HCT116 (cell line): ENCODE data around the gene TMEM156. TPM values are rescaled to one million over a fixed set of nuclear protein-coding genes. Genes with fewer than 3 reads are reported as not detected.

Source experiments
- ATAC-seq: fragments of 200-7000 bp; cut with Tn5 transposase; 2 replicates; pipeline ENCODE4 v1.9.1; 2020; ENCODE audit warnings: mild to moderate bottlenecking, moderate library complexity
- BruUV-seq: library from RNA; stranded (reverse); fragments of 400-500 nt; replicated peaks from 2 replicates; lab custom pipeline; 2021; lab: Mats Ljungman, UMichigan
- CTCF ChIA-PET: fragments of 300-600 bp; sonication (Branson Sonifier 250); formaldehyde crosslinking; loops from one replicate; lab custom pipeline; 2021; ENCODE audit warnings: antibody characterized with exemption; lab: Charles Lee
- POLR2A ChIA-PET: fragments of 300-600, 350-600 bp; sonication (Branson Sonifier 250); formaldehyde crosslinking; loops from one replicate; lab custom pipeline; 2021; ENCODE audit warnings: antibody characterized with exemption; lab: Charles Lee
- RAD21 ChIA-PET, 2 experiments: fragments of 300-600 bp; sonication (Branson Sonifier 250); formaldehyde crosslinking; loops; one replicate each; lab custom pipeline; 2023; ENCODE audit warnings: low total read pairs in 2 of 2; ENCODE audit not compliant: uncharacterized antibody in 2 of 2, unreplicated experiment in 2 of 2, low non-redundant PET in 1 of 2; lab: Charles Lee
- DNase-seq: peaks from one replicate; pipeline ENCODE4 v3.0.0-alpha.2; 2010; ENCODE audit warnings: low read depth, low spot score
- H2AFZ ChIP-seq: fragments of 200-600 bp; shearing (Covaris generic), sonication (generic); 2 replicates; pipeline ENCODE4 v1.6.1; 2017; ENCODE audit warnings: low read depth, mixed run types, mixed read lengths, antibody characterized with exemption, low read length; ENCODE audit not compliant: poor library complexity, severe bottlenecking
- H3K27ac ChIP-seq: 2 replicates; pipeline ENCODE4 v1.5.1; 2012; ENCODE audit warnings: low read depth, low read length
- H3K27me3 ChIP-seq: fragments of 200-600 bp; sonication (generic); 2 replicates; pipeline ENCODE4 v1.6.1; 2016; ENCODE audit warnings: mixed run types, low read length, mixed read lengths; ENCODE audit not compliant: insufficient read depth
- H3K36me3 ChIP-seq, 2 experiments: fragments of 200-500 bp in 1 of 2; fragments of 200-600 bp in 1 of 2; sonication (Bioruptor generic) in 1 of 2; sonication (generic) in 1 of 2; 2 replicates each; pipeline versions ENCODE4 v1.5.1 to v1.6.1; 2014 to 2016; ENCODE audit warnings: low read length in 2 of 2, inconsistent platforms in 1 of 2, mixed read lengths in 1 of 2, mixed run types in 1 of 2; ENCODE audit not compliant: insufficient read depth in 2 of 2, control insufficient read depth in 1 of 2
- H3K4me1 ChIP-seq, 2 experiments: fragments of 200-600 bp in 1 of 2; sonication (generic) in 1 of 2; 2 replicates each; pipeline versions ENCODE4 v1.5.1 to v1.6.1; 2012 to 2017; ENCODE audit warnings: low read length in 2 of 2, inconsistent platforms in 1 of 2, mild to moderate bottlenecking in 1 of 2, mixed read lengths in 1 of 2, mixed run types in 1 of 2, moderate library complexity in 1 of 2; ENCODE audit not compliant: insufficient read depth in 2 of 2, control insufficient read depth in 1 of 2
- H3K4me2 ChIP-seq: fragments of 200-600 bp; sonication (generic); 2 replicates; pipeline ENCODE4 v1.6.1; 2017; ENCODE audit warnings: mixed run types, low read length, mixed read lengths
- H3K4me3 ChIP-seq, 2 experiments: fragments of 200-600 bp in 1 of 2; sonication (generic) in 1 of 2; replicated peaks in 1 of 2; 2 replicates each; pipeline ENCODE4 v1.5.1; 2011 to 2016; ENCODE audit warnings: low read length in 2 of 2, control low read depth in 1 of 2, low read depth in 1 of 2, mild to moderate bottlenecking in 1 of 2, mixed read lengths in 1 of 2, mixed run types in 1 of 2
- H3K79me2 ChIP-seq: fragments of 200-600 bp; sonication (generic); 2 replicates; pipeline ENCODE4 v1.6.1; 2017; ENCODE audit warnings: mild to moderate bottlenecking, mixed run types, low read length, moderate library complexity, mixed read lengths; ENCODE audit not compliant: insufficient read depth
- H3K9ac ChIP-seq: fragments of 200-600 bp; sonication (generic); 2 replicates; pipeline ENCODE4 v1.6.1; 2016; ENCODE audit warnings: low read length, mixed read lengths
- H3K9me2 ChIP-seq: fragments of 200-600 bp; sonication (generic), shearing (Covaris generic); 2 replicates; pipeline ENCODE4 v1.6.1; 2017; ENCODE audit warnings: mixed run types, mild to moderate bottlenecking, moderate library complexity; ENCODE audit not compliant: insufficient read depth
- H3K9me3 ChIP-seq, 2 experiments: fragments of 200-500 bp in 1 of 2; fragments of 200-600 bp in 1 of 2; sonication (Bioruptor generic) in 1 of 2; sonication (generic) in 1 of 2; 2 replicates each; pipeline ENCODE4 v1.6.1; 2014 to 2017; ENCODE audit warnings: low read length in 2 of 2, mixed read lengths in 2 of 2, inconsistent platforms in 1 of 2, low read depth in 1 of 2, mild to moderate bottlenecking in 1 of 2, mixed run types in 1 of 2, moderate library complexity in 1 of 2; ENCODE audit not compliant: control insufficient read depth in 1 of 2, insufficient read depth in 1 of 2
- H4K20me1 ChIP-seq: fragments of 200-600 bp; sonication (generic), shearing (Covaris generic); 2 replicates; pipeline ENCODE4 v1.6.1; 2017; ENCODE audit warnings: mixed run types, mild to moderate bottlenecking, moderate library complexity; ENCODE audit not compliant: insufficient read depth
- CEBPB ChIP-seq: IDR thresholded peaks from 2 replicates; pipeline ENCODE4 v1.6.1; 2012; ENCODE audit warnings: low read depth
- EGR1 ChIP-seq: IDR thresholded peaks from 2 replicates; pipeline ENCODE4 v1.6.1; 2012; ENCODE audit warnings: low read depth
- ELF1 ChIP-seq: IDR thresholded peaks from 2 replicates; pipeline ENCODE4 v1.6.1; 2012; ENCODE audit warnings: low read depth, borderline replicate concordance
- EZH2phosphoT487 ChIP-seq: fragments of 200-600 bp; IDR thresholded peaks from 2 replicates; pipeline ENCODE4 v1.6.1; 2018; ENCODE audit warnings: antibody characterized with exemption, borderline replicate concordance
- POLR2A ChIP-seq: IDR thresholded peaks from 2 replicates; pipeline ENCODE4 v1.7.0; 2011; ENCODE audit warnings: borderline replicate concordance; ENCODE audit not compliant: insufficient read depth, insufficient read length; ENCODE audit errors: extremely low read depth
- POLR2AphosphoS5 ChIP-seq: IDR thresholded peaks from 2 replicates; pipeline ENCODE4 v1.6.1; 2011; ENCODE audit warnings: mild to moderate bottlenecking, low read depth, low read length, moderate library complexity
- RAD21 ChIP-seq: IDR thresholded peaks from 2 replicates; pipeline ENCODE4 v1.6.1; 2012; ENCODE audit warnings: low read depth, mild to moderate bottlenecking
- TCF7L2 ChIP-seq: IDR thresholded peaks from 2 replicates; pipeline ENCODE4 v1.7.0; 2011; ENCODE audit warnings: borderline replicate concordance, inconsistent platforms; ENCODE audit not compliant: insufficient read depth, insufficient read length; ENCODE audit errors: extremely low read depth
- ZFX ChIP-seq: fragments of 450-650 bp; IDR thresholded peaks from 2 replicates; pipeline ENCODE4 v1.6.1; 2017
- ZNF274 ChIP-seq: fragments of 200-500 bp; sonication (Bioruptor generic); IDR thresholded peaks from 2 replicates; pipeline ENCODE4 v1.6.1; 2014; ENCODE audit warnings: mild to moderate bottlenecking, low read depth, low read length, inconsistent platforms
- intact Hi-C: fragments of 100-400 bp; cut with micrococcal nuclease; formaldehyde crosslinking; loops from 2 replicates; pipeline ENCODE4 v1.10.0; 2022
- total RNA-seq: library from RNA; stranded (reverse); gene quantifications from one replicate; pipeline ENCODE4 v1.2.1, GENCODE V29; 2021; ENCODE audit not compliant: unreplicated experiment
- TF ChIP-seq, protein P1 (sequence below): IDR thresholded peaks from 2 replicates; pipeline ENCODE4 v1.6.1; 2011; ENCODE audit warnings: mild to moderate bottlenecking, low read length, moderate library complexity; ENCODE audit not compliant: insufficient replicate concordance; ENCODE audit errors: extremely low read depth
- TF ChIP-seq, protein P2 (sequence below): IDR thresholded peaks from 2 replicates; pipeline ENCODE4 v1.6.1; 2012

Gene TMEM156
- total RNA-seq, 1 experiment from 2014 or later, result 0.22 TPM

DNA sequence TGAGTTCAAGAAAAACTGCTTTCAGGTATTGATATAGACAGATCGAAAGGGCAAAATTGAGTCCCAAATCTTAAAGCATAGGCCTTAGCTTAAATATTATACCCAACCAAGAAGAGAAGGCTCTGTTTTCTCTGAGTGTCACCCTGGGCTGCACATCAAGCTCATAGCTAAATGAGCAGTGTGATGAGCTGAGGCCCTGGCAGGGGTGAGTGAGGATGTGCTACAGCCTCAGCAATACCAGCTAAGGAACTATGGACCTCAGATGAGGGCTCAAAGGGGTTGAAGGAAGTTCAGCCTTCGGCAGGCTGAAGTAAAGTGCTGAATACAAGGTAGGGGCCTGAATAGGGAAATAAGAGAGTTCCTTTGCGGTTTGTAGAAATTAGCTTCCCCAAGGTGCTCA lies 85.3 kb downstream of the TMEM156 start:
- H3K9me2 ChIP-seq, result no peaks in the 10 kb centered on the region
- H3K9me3 ChIP-seq, result no peaks in the 10 kb centered on the region
- no peak overlapping the region for H3K27ac ChIP-seq
- H3K9ac ChIP-seq, result no peak overlapping the region
- no peak for DNase-seq
- intact Hi-C loops, result no loop called here
- H3K36me3 ChIP-seq, result no peaks in the 10 kb centered on the region
- H3K4me1 ChIP-seq, result 0 out of 4 replicates have a peak, but pooled peaks cover 0 to 9% of the 10 kb centered on the region in 2 experiments
- ChIA-PET POLR2A (no interaction called here), CTCF (no interaction called here), RAD21 (no interaction called here)
- BruUV-seq, result no TSS peak
- TF ChIP-seq ZNF274 (no peak), EGR1 (no peak), CEBPB (no peak), POLR2AphosphoS5 (no peak)
- TF ChIP-seq, protein P1, sequence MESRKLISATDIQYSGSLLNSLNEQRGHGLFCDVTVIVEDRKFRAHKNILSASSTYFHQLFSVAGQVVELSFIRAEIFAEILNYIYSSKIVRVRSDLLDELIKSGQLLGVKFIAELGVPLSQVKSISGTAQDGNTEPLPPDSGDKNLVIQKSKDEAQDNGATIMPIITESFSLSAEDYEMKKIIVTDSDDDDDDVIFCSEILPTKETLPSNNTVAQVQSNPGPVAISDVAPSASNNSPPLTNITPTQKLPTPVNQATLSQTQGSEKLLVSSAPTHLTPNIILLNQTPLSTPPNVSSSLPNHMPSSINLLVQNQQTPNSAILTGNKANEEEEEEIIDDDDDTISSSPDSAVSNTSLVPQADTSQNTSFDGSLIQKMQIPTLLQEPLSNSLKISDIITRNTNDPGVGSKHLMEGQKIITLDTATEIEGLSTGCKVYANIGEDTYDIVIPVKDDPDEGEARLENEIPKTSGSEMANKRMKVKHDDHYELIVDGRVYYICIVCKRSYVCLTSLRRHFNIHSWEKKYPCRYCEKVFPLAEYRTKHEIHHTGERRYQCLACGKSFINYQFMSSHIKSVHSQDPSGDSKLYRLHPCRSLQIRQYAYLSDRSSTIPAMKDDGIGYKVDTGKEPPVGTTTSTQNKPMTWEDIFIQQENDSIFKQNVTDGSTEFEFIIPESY, result no peak
- H2AFZ ChIP-seq, result no peak overlapping the region
- no peak for ATAC-seq
- H3K27me3 ChIP-seq, result no peaks in the 10 kb centered on the region
- H4K20me1 ChIP-seq, result no peaks in the 10 kb centered on the region
- H3K4me3 ChIP-seq, result no peak overlapping the region
- no peaks in the 10 kb centered on the region for H3K79me2 ChIP-seq
- H3K4me2 ChIP-seq, result no peak overlapping the region

DNA sequence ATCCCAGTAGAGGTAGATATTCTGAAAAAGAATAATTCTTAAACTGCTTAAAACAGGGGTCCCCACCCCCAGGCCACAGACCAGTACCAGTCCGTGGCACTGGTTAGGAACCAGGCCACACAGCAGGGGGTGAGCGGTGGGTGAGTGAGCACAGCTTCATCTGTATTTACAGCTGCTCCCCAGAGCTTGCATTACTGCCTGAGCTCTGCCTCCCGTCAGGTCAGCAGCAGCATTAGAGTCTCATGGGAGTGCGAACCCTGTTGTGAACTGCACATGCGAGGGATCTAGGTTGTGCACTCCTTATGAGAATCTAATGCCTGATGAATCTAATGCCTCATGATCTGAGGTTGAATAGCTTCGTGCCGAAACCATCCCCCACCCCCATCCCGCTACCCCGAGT lies 87.8 kb downstream of the TMEM156 start:
- 0 out of 4 replicates have a peak, but pooled peaks cover 0 to 7% of the 10 kb centered on the region in 2 experiments for H3K4me1 ChIP-seq
- POLR2A ChIA-PET, result no interaction called here
- no TSS peak for BruUV-seq
- TF ChIP-seq ELF1, result no peak
- TF ChIP-seq, protein P2, sequence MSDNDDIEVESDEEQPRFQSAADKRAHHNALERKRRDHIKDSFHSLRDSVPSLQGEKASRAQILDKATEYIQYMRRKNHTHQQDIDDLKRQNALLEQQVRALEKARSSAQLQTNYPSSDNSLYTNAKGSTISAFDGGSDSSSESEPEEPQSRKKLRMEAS, result no peak
- no peak for TF ChIP-seq ZNF274
- TF ChIP-seq EGR1, result no peak
- TF ChIP-seq ZFX, result no peak
- TF ChIP-seq POLR2A, result no peak
- TF ChIP-seq, protein P1, result no peak
- TF ChIP-seq EZH2phosphoT487, result no peak
- no peak for TF ChIP-seq TCF7L2
- TF ChIP-seq RAD21, result no peak

More for the DNA sequence above, 87.8 kb downstream of the TMEM156 start:
- Histone ChIP-seq H4K20me1 (no peaks in the 10 kb centered on the region), H3K9ac (no peak overlapping the region), H3K27ac (no peak overlapping the region), H3K4me2 (no peak overlapping the region), H3K9me3 (no peaks in the 10 kb centered on the region), H3K9me2 (no peaks in the 10 kb centered on the region), H3K27me3 (no peaks in the 10 kb centered on the region), H3K79me2 (no peaks in the 10 kb centered on the region), H3K4me3 (no peak overlapping the region), H2AFZ (no peak overlapping the region), H3K36me3 (no peaks in the 10 kb centered on the region; a peak in 1 of 4 replicates)
- intact Hi-C loops, result no loop called here
- ATAC-seq (no peak), DNase-seq (no peak)
- ChIA-PET CTCF (no interaction called here), RAD21 (no interaction called here)
